ENCODE data around the gene METTL25.

DNA sequence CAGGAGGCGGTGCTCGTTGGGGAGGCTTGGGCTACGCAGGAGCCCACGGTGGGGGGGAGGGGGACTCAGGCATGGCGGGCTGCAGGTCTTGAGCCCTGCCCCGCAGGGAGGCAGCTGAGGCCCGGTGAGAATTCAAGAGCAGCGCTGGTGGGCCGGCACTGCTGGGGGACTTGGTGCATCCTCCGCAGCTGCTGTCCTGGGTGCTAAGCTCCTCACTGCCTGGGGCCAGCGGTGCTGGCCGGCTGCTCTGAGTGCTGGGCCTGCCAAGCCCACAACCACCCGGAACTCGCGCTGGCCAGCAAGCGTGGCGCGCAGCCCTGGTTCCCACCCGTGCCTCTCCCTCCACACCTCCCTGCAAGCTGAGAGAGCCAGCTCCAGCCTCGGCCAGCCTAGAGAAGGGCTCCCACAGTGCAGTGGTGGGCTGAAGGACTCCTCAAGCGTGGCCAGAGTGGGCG lies 3.2 kb downstream of the METTL25 start:
- no peak for TF ChIP-seq POLR2A (IDR thresholded peaks at IDR 0.05)
- TF ChIP-seq, protein P1, sequence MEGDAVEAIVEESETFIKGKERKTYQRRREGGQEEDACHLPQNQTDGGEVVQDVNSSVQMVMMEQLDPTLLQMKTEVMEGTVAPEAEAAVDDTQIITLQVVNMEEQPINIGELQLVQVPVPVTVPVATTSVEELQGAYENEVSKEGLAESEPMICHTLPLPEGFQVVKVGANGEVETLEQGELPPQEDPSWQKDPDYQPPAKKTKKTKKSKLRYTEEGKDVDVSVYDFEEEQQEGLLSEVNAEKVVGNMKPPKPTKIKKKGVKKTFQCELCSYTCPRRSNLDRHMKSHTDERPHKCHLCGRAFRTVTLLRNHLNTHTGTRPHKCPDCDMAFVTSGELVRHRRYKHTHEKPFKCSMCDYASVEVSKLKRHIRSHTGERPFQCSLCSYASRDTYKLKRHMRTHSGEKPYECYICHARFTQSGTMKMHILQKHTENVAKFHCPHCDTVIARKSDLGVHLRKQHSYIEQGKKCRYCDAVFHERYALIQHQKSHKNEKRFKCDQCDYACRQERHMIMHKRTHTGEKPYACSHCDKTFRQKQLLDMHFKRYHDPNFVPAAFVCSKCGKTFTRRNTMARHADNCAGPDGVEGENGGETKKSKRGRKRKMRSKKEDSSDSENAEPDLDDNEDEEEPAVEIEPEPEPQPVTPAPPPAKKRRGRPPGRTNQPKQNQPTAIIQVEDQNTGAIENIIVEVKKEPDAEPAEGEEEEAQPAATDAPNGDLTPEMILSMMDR (IDR thresholded peaks at IDR 0.05) = no peak
